Measurements from ENCODE around the gene XRCC5.

DNA sequence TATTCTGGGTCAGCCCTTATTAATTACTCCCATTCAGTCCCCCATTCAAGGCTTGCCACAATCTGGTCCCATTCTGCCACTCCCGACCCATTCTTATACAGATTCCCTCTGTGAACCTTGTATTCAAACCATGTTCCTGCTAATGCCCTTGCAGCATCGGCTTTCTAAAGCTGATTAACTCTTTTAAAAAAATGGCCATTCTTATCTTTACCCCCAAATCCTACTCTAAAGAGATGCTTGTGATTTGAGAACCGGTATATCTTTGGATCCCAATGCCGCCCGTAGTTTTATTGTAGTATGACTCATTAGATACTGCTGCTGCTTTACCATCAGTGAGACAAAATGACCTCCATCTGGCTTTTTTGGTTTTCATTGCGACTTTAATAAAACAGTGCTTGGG is 72.2 kb downstream of the XRCC5 start:
- TF ChIP-seq POLR2A (IDR thresholded peaks at IDR 0.05; ENCODE audit: low read depth, low read length), result no peak
- no peak for TF ChIP-seq TAF1 (IDR thresholded peaks at IDR 0.05; ENCODE audit: borderline replicate concordance, low read depth, low read length)

Data from GM12892 (cell line).